ENCODE results near the gene MMP12.

DNA sequence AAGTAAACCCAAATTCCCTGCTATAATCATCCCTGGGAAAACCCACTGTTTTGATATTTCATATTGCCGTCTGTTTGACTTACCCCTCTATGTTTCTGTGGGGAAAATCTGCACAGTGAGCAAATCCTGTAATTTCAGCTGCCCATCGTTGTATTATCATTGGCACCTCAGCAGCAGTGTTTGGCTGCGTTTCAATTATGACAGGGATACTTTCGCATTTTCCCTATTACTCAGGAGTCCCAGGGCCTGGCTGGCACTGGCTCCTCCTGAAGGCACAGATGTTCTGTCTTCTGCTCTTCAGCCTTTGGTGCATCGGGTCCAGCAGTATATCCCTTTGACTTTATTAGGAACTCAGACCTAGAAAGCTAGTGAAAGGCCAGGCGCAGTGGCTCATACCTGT, 12.2 kb upstream of the MMP12 start:
- TF ChIP-seq POLR2AphosphoS5 (IDR thresholded peaks at IDR 0.05; ENCODE audit: low read depth, low read length): no peak
- TF ChIP-seq SPI1 (IDR thresholded peaks at IDR 0.05; ENCODE audit: low read depth, low read length): no peak
- no peak for TF ChIP-seq POLR2A (IDR thresholded peaks at IDR 0.05; ENCODE audit: low read depth, low read length)
- no peak for TF ChIP-seq POU2F2 (IDR thresholded peaks at IDR 0.05; ENCODE audit: low read depth, low read length)
- TF ChIP-seq TAF1 (IDR thresholded peaks at IDR 0.05; ENCODE audit: low read depth, low read length): no peak
- TF ChIP-seq PAX5 (IDR thresholded peaks at IDR 0.05; ENCODE audit: insufficient read depth, low read length, severe bottlenecking): no peak
